Adrenal gland (tissue), 5 donors: ENCODE measurements around the gene CYYR1.

Experiments
- CTCF ChIP-seq, 6 experiments: fragments of 450-650 bp in 4 of 6; fragments of 200-600 bp in 2 of 6; sonication (generic) in 1 of 6; IDR thresholded peaks; 1 replicate in 5 of 6; 2 replicates in 1 of 6; pipeline versions ENCODE4 v1.5.1 to v1.8.0; 2016 to 2021; ENCODE audit warnings: antibody characterized with exemption in 6 of 6, mild to moderate bottlenecking in 2 of 6, moderate library complexity in 1 of 6
- POLR2A ChIP-seq, 2 donors: fragments of 450-650 bp; IDR thresholded peaks; one replicate each; pipeline ENCODE4 v1.6.1; 2017; ENCODE audit warnings: antibody characterized with exemption in 2 of 2, mild to moderate bottlenecking in 2 of 2, moderate library complexity in 1 of 2
- donor health status: DM: no; HTN: no; CAD: no.

GRCh38 chr21:26513212-26513611 is 59.9 kb downstream of the CYYR1 start:
- no peak for TF ChIP-seq CTCF (IDR thresholded peaks at IDR 0.05)
- no peak for TF ChIP-seq POLR2A (IDR thresholded peaks at IDR 0.05)
